SK-N-DZ (cell line): Measurements from ENCODE around the gene MRPL55. TPM values are rescaled to one million over a fixed set of nuclear protein-coding genes. Genes with fewer than 3 reads are reported as not detected.

Source experiments
- DNase-seq: peaks from one replicate; pipeline ENCODE4 v3.0.0-alpha.2; 2015; ENCODE audit warnings: low spot score
- polyA plus RNA-seq, 2 experiments: library from polyadenylated mRNA; depleted of rRNA; stranded (reverse); fragments of >200 nt; gene quantifications; 2 replicates each; pipeline ENCODE4 v1.2.3, GENCODE V29; 2014

The MRPL55 gene
- polyA plus RNA-seq (2014; cell fraction: cytosol; rRNA removed), result 93.2 and 126 TPM in 2 replicates
- polyA plus RNA-seq (2014; cell fraction: nucleus; rRNA removed), result 96.9 and 161 TPM in 2 replicates

- DNase-seq, result peak; percentile 94
Measured at GRCh38 chr1:228109073-228109961, at the start of gene MRPL55. Gene MRPL55 (minus strand): TSS chr1:228109299. CDS start chr1:228108260, 1,039 bp downstream.

GRCh38 chr1:228158151-228159007 is 49.3 kb upstream of the MRPL55 start:
- no peak for DNase-seq

- no peak for DNase-seq
Measured at GRCh38 chr1:228157729-228158126, 48.6 kb upstream of the MRPL55 start.

GRCh38 chr1:228156941-228157728 is 48.0 kb upstream of the MRPL55 start:
- no peak for DNase-seq

- no peak for DNase-seq
Measured at GRCh38 chr1:228156515-228156881, 47.4 kb upstream of the MRPL55 start.

- no peak for DNase-seq
Measured at GRCh38 chr1:228155596-228156514, 46.8 kb upstream of the MRPL55 start.

- DNase-seq, result no peak
Measured at GRCh38 chr1:228154670-228155571, 45.8 kb upstream of the MRPL55 start.

GRCh38 chr1:228154021-228154669 is 45.0 kb upstream of the MRPL55 start:
- DNase-seq, result no peak

GRCh38 chr1:228152918-228153258 is 43.8 kb upstream of the MRPL55 start:
- no peak for DNase-seq

- no peak for DNase-seq
Measured at GRCh38 chr1:228152097-228152917, 43.2 kb upstream of the MRPL55 start.

GRCh38 chr1:228151180-228151925 is 42.3 kb upstream of the MRPL55 start:
- no peak for DNase-seq

- DNase-seq, result no peak
Measured at GRCh38 chr1:228150461-228151179, 41.5 kb upstream of the MRPL55 start.

- DNase-seq, result no peak
Measured at GRCh38 chr1:228150120-228150460, 41.0 kb upstream of the MRPL55 start.

- DNase-seq, result peak; percentile 29
Measured at GRCh38 chr1:228149406-228150119, 40.5 kb upstream of the MRPL55 start, which contains the start of gene GJC2. Gene GJC2 (plus strand): TSS chr1:228149930. CDS start chr1:228157759, 7,829 bp downstream.

- DNase-seq, result no peak
Measured at GRCh38 chr1:228148935-228149405, 39.9 kb upstream of the MRPL55 start.
